HG03378 (cell line): ENCODE data around the gene TIMM10.

Source experiments
- ATAC-seq: cut with Tn5 transposase; IDR thresholded peaks from one replicate; pipeline ENCODE4 v1.9.1; 2021; ENCODE audit warnings: mild to moderate bottlenecking, moderate library complexity; ENCODE audit not compliant: unreplicated experiment

The TIMM10 gene

GRCh38 chr11:57487021-57487778 is 43.4 kb downstream of the TIMM10 start:
- no peak for ATAC-seq

GRCh38 chr11:57485217-57485990 is 45.1 kb downstream of the TIMM10 start:
- ATAC-seq, result no peak

GRCh38 chr11:57484141-57484710 is 46.3 kb downstream of the TIMM10 start:
- peak; percentile 72 for ATAC-seq

GRCh38 chr11:57483562-57483918 is 47.0 kb downstream of the TIMM10 start:
- ATAC-seq, result no peak

- no peak for ATAC-seq
These were observed 47.6 kb downstream of the TIMM10 start for GRCh38 chr11:57482782-57483561.

GRCh38 chr11:57481915-57482781 is 48.4 kb downstream of the TIMM10 start:
- ATAC-seq, result no peak

- no peak for ATAC-seq
These were observed 49.2 kb downstream of the TIMM10 start for GRCh38 chr11:57481315-57481714.

- peak; percentile 35 for ATAC-seq
These were observed 50.0 kb downstream of the TIMM10 start for GRCh38 chr11:57480409-57481137.

- ATAC-seq, result no peak
These were observed 50.6 kb downstream of the TIMM10 start for GRCh38 chr11:57479911-57480310.

- ATAC-seq, result no peak
These were observed 51.4 kb downstream of the TIMM10 start for GRCh38 chr11:57479021-57479663.
